K562 (cell line): ENCODE measurements around the gene HS3ST3A1. TPM values are rescaled to one million over a fixed set of nuclear protein-coding genes. Genes with fewer than 3 reads are reported as not detected.

Source experiments
- microRNA-seq: library from miRNA; unstranded; fragments of <30 nt; microRNA quantifications from one replicate; pipeline ENCODE4, GENCODE V29; 2018; ENCODE audit warnings: borderline microRNAs expressed
- polyA plus RNA-seq, 8 experiments: library from polyadenylated mRNA; depleted of rRNA in 4 of 8; stranded (reverse) in 5 of 8; unstranded in 3 of 8; fragments of >200 nt; fragmentation: Nextera tagmentation in 2 of 8; fragmentation: Illumina TruSeq in 1 of 8; extraction: Ambion mirVana in 2 of 8; extraction: Trizol in 1 of 8; gene quantifications; 2 replicates each; pipeline versions ENCODE4 v1.2.1 to v1.2.3, GENCODE V29; 2011 to 2014; ENCODE audit warnings: inconsistent platforms in 1 of 8, missing spikeins in 1 of 8
- small RNA-seq: library from RNA; depleted of rRNA; stranded (forward); fragments of <200 nt; gene quantifications from one replicate; pipeline ENCODE3, GENCODE V24; 2014
- total RNA-seq, 7 experiments: library from RNA; depleted of rRNA in 6 of 7; stranded (reverse); fragments of >200 nt in 6 of 7; fragmentation: Illumina TruSeq in 2 of 7; extraction: Trizol in 2 of 7; gene quantifications; 2 replicates each; pipeline versions ENCODE4 v1.2.1 to v1.2.3, GENCODE V29; 2011 to 2021; ENCODE audit warnings: low replicate concordance in 1 of 7

Gene HS3ST3A1
- total and polyA plus RNA-seq, 9 of the 15 experiments (the other 6 are each of a cell fraction or from before 2014, with no cell fraction given) = 0.25 to 14.8 (median 2.3) TPM

Small RNAs within 50 kb of the gene (microRNA-seq; reads per million reads assigned to microRNA genes)
- not detected for gene MIR548H3

Small RNAs within 50 kb of the gene (small RNA-seq; reads per million reads assigned to genes)
- not detected for gene MIR548H3
